GM18870 (cell line): ENCODE data around the gene CRADD.

ENCODE experiments used
- ATAC-seq: cut with Tn5 transposase; IDR thresholded peaks from one replicate; pipeline ENCODE4 v1.9.1; 2021; ENCODE audit warnings: moderate library complexity; ENCODE audit not compliant: unreplicated experiment

The CRADD gene

GRCh38 chr12:93802698-93803423 is 125.7 kb downstream of the CRADD start:
- no peak for ATAC-seq

DNA sequence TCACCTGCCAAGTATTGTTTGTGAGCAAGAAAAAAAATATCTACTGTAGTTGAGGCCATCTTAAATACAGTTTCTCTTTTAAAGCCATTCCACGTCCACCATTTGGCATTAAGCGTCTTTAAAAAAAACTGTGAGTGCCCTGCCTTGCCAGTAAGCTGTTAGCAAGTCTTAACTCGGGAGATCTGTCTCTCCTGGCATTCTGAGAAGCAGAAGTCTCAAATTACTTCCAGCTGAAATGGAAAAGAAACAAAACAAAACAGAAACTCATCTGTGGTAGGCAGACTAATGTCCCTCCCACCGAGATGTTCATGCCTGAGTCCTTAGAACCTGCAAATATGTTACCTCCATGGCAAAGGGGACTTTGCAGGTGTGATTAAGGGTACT is 126.2 kb downstream of the CRADD start:
- ATAC-seq: no peak

GRCh38 chr12:93804392-93805179 is 127.4 kb downstream of the CRADD start:
- ATAC-seq: no peak

GRCh38 chr12:93805736-93806141 is 128.6 kb downstream of the CRADD start:
- ATAC-seq: no peak

DNA sequence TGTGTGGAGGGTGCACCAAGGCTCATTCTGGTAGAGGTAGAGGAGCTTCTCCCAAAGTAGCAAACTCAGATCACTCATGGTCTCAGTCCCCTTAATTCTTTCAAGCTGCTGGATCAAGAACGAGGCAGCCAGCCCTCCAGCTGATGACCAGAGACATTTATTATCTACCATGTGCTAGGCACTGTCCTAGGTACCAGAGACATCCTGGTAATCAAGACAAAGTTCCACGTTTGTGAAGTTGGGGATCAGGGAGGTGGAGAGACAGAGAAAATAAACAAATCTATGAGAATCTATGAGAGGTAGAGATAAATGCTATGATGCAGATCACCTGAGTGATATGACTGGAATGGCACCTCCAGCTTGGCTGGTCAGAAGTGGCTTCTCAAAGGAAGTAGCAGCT is 130.2 kb downstream of the CRADD start:
- ATAC-seq: no peak

GRCh38 chr12:93808169-93808899 is 131.2 kb downstream of the CRADD start:
- ATAC-seq: no peak

- no peak for ATAC-seq
Observed at GRCh38 chr12:93812626-93813025, 135.5 kb downstream of the CRADD start.

DNA sequence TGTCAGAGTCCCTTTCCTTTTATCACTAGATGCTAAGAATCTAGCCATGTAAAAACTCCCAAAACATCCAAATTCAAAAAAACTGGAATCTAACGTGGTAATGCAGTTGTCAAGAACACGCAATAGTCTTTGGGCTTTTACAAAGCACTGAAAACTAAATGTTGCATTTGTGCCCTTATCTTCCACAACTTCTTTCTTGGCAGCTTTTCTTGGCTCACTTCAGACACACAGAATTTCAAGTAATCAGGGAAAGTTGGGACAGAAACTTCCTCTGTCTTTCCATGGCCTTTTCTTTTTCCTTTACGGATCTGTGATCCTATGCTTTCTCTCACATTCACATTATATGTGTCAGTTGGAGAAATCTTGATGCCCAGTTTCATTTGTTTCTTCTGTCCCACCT is 136.0 kb downstream of the CRADD start:
- ATAC-seq: no peak

DNA sequence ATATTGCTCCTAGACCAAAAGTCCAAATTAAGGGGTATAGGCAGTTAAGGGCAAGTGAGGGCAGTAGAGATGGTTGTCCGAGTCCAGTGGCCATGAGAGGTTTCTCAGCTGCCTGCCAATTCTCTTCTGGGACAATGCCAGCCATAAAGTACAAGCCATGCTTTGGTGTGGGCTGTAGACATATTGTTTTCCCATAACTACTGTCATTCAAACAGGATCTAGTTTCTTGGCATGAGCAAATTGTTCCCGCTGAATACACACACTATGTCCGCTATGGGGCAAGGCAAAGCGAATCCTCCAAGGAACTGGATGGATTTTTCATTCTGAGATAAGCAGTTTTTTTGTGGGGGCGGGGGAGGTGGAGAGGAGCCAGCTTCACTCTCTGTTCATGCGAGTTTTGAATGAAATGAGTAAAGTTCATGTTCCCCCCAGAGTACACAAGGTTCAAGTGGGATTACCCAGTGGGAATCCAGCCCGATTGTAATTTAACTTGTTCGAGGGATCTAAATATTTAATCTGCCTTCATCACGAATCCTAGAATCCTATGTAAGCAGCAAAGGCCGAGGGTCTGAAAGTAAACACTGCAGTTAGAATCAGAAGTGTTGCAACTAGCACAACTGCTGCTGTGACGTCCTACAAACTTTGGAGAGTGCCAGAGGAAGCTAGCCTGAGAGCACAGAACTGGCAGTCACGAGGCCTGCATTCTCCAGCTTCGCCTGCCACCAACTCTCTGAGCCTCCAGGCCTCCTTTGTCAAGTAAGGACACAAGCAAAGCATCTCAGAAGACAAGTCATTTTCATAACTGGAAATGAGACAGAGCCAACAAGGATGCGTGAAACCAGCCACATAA is 137.0 kb downstream of the CRADD start:
- ATAC-seq: no peak

DNA sequence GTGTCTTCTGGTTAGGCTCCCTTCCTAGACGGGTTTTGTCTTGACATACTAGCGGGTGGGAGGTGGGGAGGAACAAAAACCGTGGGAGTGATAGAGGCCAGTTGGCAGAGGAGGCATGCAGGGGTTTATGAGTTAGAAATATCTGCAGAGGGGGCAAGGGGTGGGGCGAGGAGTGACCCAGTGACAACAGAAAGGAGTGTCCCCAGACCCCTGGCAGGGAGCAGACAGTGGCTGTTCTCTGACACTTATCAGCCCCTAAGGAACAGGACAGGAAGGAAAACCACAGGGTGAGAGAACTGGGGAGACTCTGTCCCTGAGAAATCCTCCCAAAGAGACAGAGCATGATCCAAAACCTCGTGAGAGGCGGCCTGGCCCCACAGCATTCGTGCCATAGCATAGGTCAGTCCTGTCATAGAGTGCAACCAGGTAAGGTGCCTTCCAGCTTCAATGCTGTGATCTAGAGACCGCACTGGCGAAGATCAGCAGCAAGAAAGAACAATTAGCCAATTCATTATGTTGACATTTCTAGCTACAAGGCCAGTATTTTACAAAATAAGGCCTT is 141.4 kb downstream of the CRADD start:
- ATAC-seq: no peak

- no peak for ATAC-seq
Observed at GRCh38 chr12:93819050-93819491, 141.9 kb downstream of the CRADD start.

DNA sequence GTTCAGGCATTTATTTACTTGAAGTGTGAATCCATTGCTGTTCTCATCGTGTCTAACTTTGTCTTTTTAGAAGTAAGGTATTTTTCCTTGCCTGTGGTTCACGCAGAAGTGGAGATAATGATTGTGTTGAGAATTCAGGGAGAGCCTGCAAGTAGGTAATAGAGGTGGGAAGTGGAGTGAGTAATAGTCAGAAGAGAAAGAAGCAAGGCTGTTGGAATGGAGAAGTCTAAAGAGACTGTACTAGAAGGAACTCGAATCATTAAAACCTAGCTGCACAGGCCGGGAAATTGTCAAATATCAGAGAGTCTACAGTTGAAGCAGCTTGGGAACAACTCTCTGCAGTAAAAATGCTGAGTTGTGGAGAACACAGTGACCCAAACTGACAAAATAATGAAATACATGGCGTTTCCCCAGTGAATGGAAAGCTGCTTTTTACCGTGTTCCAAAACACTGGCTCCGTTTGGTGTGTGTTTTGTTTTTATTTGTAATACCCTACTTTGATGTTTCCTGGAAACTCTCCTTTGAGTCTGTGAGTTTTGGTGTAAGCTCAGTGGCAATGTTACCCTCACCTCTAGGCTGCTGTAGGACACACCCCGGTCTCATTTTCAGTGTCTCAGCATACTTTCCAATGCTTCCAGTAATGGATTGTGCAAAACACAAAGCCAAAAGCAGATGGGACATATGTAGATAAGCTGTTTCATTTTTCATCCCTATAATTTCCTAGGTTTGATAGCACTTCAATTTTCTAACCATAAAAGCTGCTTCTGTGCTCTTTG is 146.6 kb downstream of the CRADD start:
- no peak for ATAC-seq

- no peak for ATAC-seq
Observed at GRCh38 chr12:93824514-93825500, 147.6 kb downstream of the CRADD start.

DNA sequence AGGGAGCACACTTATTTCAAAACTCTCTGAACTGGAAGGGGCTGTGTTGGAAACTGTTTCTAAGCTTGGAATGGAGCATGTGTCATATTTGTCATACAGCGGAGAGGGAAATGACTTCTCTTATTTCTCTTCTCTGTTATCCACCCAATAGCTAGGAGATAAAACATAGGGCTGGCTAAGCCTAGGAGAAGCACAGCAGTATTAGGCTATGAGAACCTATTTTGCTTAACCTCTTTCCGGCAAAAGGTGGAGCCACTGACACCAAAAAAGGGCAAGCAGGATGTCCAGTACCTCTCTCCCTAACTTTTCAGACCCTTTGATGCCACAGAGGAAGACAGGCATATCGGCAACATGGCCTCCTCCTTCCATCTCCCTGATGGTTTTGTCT is 148.3 kb downstream of the CRADD start:
- ATAC-seq: no peak

GRCh38 chr12:93825931-93826555 is 148.9 kb downstream of the CRADD start:
- no peak for ATAC-seq

DNA sequence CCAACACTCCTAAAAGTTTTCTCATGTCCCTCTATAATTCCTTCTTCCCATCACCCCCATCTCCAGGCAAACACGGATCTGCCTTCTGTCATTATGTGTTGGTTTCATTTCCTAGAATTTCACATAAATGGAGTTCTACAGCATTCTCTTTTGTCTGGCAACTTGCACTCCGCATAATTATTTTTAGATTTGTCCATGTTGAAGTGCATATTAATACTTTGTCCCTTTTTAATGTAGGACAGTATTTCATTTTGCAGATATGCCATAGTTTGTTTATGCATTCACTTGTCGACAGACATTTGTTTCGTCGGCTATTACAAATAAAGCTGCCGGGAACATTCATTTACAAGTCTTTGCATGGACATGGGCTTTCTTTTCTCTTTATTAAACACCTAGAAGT is 150.0 kb downstream of the CRADD start:
- no peak for ATAC-seq

- no peak for ATAC-seq
Observed at GRCh38 chr12:93827669-93828068, 150.5 kb downstream of the CRADD start.

- ATAC-seq: no peak
Observed at GRCh38 chr12:93829016-93829415, 151.8 kb downstream of the CRADD start.
